Measurements from ENCODE around the gene ERBB4.

ERBB4 gene

GRCh38 chr2:211877061-211877460 lies 661.5 kb downstream of the ERBB4 start:
- Histone ChIP-seq H3K36me3 (ENCODE audit: control insufficient read depth in 2 of 2, insufficient read depth in 2 of 2, low read length in 2 of 2) (no peaks in the 10 kb centered on the region), H3K4me3 (ENCODE audit: low read length in 2 of 2) (no peak overlapping the region), H3K27me3 (ENCODE audit: control insufficient read depth in 2 of 2, insufficient read depth in 2 of 2, low read length in 2 of 2) (no peaks in the 10 kb centered on the region), H3K4me1 (ENCODE audit: control insufficient read depth in 2 of 2, insufficient read depth in 2 of 2, low read length in 2 of 2) (no peaks in the 10 kb centered on the region), H3K9me3 (ENCODE audit: control insufficient read depth in 2 of 2, low read length in 2 of 2) (no peaks in the 10 kb centered on the region), H3K27ac (ENCODE audit: low read depth in 2 of 2, low read length in 2 of 2) (no peak overlapping the region), H3K9ac (ENCODE audit: low read depth in 1 of 2, low read length in 2 of 2) (no peak overlapping the region)

GRCh38 chr2:211875488-211875887 lies 663.1 kb downstream of the ERBB4 start:
- H3K27ac ChIP-seq (ENCODE audit: low read depth in 2 of 2, low read length in 2 of 2) = no peak overlapping the region
- H3K9me3 ChIP-seq (ENCODE audit: control insufficient read depth in 2 of 2, low read length in 2 of 2) = no peaks in the 10 kb centered on the region
- H3K36me3 ChIP-seq (ENCODE audit: control insufficient read depth in 2 of 2, insufficient read depth in 2 of 2, low read length in 2 of 2) = no peaks in the 10 kb centered on the region
- no peak overlapping the region for H3K9ac ChIP-seq (ENCODE audit: low read depth in 1 of 2, low read length in 2 of 2)
- no peaks in the 10 kb centered on the region for H3K4me1 ChIP-seq (ENCODE audit: control insufficient read depth in 2 of 2, insufficient read depth in 2 of 2, low read length in 2 of 2)
- no peak overlapping the region for H3K4me3 ChIP-seq (ENCODE audit: low read length in 2 of 2)
- no peaks in the 10 kb centered on the region for H3K27me3 ChIP-seq (ENCODE audit: control insufficient read depth in 2 of 2, insufficient read depth in 2 of 2, low read length in 2 of 2)

- Histone ChIP-seq H3K4me3 (ENCODE audit: low read length in 2 of 2) (no peak overlapping the region), H3K4me1 (ENCODE audit: control insufficient read depth in 2 of 2, insufficient read depth in 2 of 2, low read length in 2 of 2) (no peaks in the 10 kb centered on the region), H3K9me3 (ENCODE audit: control insufficient read depth in 2 of 2, low read length in 2 of 2) (no peaks in the 10 kb centered on the region), H3K27me3 (ENCODE audit: control insufficient read depth in 2 of 2, insufficient read depth in 2 of 2, low read length in 2 of 2) (no peaks in the 10 kb centered on the region), H3K36me3 (ENCODE audit: control insufficient read depth in 2 of 2, insufficient read depth in 2 of 2, low read length in 2 of 2) (no peaks in the 10 kb centered on the region), H3K27ac (ENCODE audit: low read depth in 2 of 2, low read length in 2 of 2) (no peak overlapping the region), H3K9ac (ENCODE audit: low read depth in 1 of 2, low read length in 2 of 2) (no peak overlapping the region)
Observed at GRCh38 chr2:211868996-211869533, 669.5 kb downstream of the ERBB4 start.

GRCh38 chr2:211867845-211868451 lies 670.7 kb downstream of the ERBB4 start:
- no peaks in the 10 kb centered on the region for H3K36me3 ChIP-seq (ENCODE audit: control insufficient read depth in 2 of 2, insufficient read depth in 2 of 2, low read length in 2 of 2)
- no peaks in the 10 kb centered on the region for H3K4me1 ChIP-seq (ENCODE audit: control insufficient read depth in 2 of 2, insufficient read depth in 2 of 2, low read length in 2 of 2)
- H3K4me3 ChIP-seq (ENCODE audit: low read length in 2 of 2) = no peak overlapping the region
- H3K27me3 ChIP-seq (ENCODE audit: control insufficient read depth in 2 of 2, insufficient read depth in 2 of 2, low read length in 2 of 2) = no peaks in the 10 kb centered on the region
- no peak overlapping the region for H3K9ac ChIP-seq (ENCODE audit: low read depth in 1 of 2, low read length in 2 of 2)
- no peak overlapping the region for H3K27ac ChIP-seq (ENCODE audit: low read depth in 2 of 2, low read length in 2 of 2)
- H3K9me3 ChIP-seq (ENCODE audit: control insufficient read depth in 2 of 2, low read length in 2 of 2) = no peaks in the 10 kb centered on the region

- no peak overlapping the region for H3K27ac ChIP-seq (ENCODE audit: low read depth in 2 of 2, low read length in 2 of 2)
- H3K27me3 ChIP-seq (ENCODE audit: control insufficient read depth in 2 of 2, insufficient read depth in 2 of 2, low read length in 2 of 2) = no peaks in the 10 kb centered on the region
- H3K4me3 ChIP-seq (ENCODE audit: low read length in 2 of 2) = no peak overlapping the region
- no peaks in the 10 kb centered on the region for H3K4me1 ChIP-seq (ENCODE audit: control insufficient read depth in 2 of 2, insufficient read depth in 2 of 2, low read length in 2 of 2)
- no peaks in the 10 kb centered on the region for H3K9me3 ChIP-seq (ENCODE audit: control insufficient read depth in 2 of 2, low read length in 2 of 2)
- no peak overlapping the region for H3K9ac ChIP-seq (ENCODE audit: low read depth in 1 of 2, low read length in 2 of 2)
- H3K36me3 ChIP-seq (ENCODE audit: control insufficient read depth in 2 of 2, insufficient read depth in 2 of 2, low read length in 2 of 2) = no peaks in the 10 kb centered on the region
Observed at GRCh38 chr2:211864328-211864727, 674.3 kb downstream of the ERBB4 start.

GRCh38 chr2:211860224-211860623 lies 678.4 kb downstream of the ERBB4 start:
- Histone ChIP-seq H3K36me3 (ENCODE audit: control insufficient read depth in 2 of 2, insufficient read depth in 2 of 2, low read length in 2 of 2) (no peaks in the 10 kb centered on the region), H3K27ac (ENCODE audit: low read depth in 2 of 2, low read length in 2 of 2) (no peak overlapping the region), H3K9me3 (ENCODE audit: control insufficient read depth in 2 of 2, low read length in 2 of 2) (no peaks in the 10 kb centered on the region), H3K27me3 (ENCODE audit: control insufficient read depth in 2 of 2, insufficient read depth in 2 of 2, low read length in 2 of 2) (no peaks in the 10 kb centered on the region), H3K4me1 (ENCODE audit: control insufficient read depth in 2 of 2, insufficient read depth in 2 of 2, low read length in 2 of 2) (no peaks in the 10 kb centered on the region), H3K9ac (ENCODE audit: low read depth in 1 of 2, low read length in 2 of 2) (no peak overlapping the region), H3K4me3 (ENCODE audit: low read length in 2 of 2) (no peak overlapping the region)

GRCh38 chr2:211854832-211855231 lies 683.8 kb downstream of the ERBB4 start:
- H3K4me1 ChIP-seq (ENCODE audit: control insufficient read depth in 2 of 2, insufficient read depth in 2 of 2, low read length in 2 of 2) = no peaks in the 10 kb centered on the region

GRCh38 chr2:211846714-211847113 lies 691.9 kb downstream of the ERBB4 start:
- Histone ChIP-seq H3K27me3 (ENCODE audit: control insufficient read depth in 2 of 2, insufficient read depth in 2 of 2, low read length in 2 of 2) (no peaks in the 10 kb centered on the region), H3K9ac (ENCODE audit: low read depth in 1 of 2, low read length in 2 of 2) (no peak overlapping the region), H3K4me1 (ENCODE audit: control insufficient read depth in 2 of 2, insufficient read depth in 2 of 2, low read length in 2 of 2) (no peaks in the 10 kb centered on the region), H3K9me3 (ENCODE audit: control insufficient read depth in 2 of 2, low read length in 2 of 2) (no peaks in the 10 kb centered on the region), H3K4me3 (ENCODE audit: low read length in 2 of 2) (no peak overlapping the region), H3K36me3 (ENCODE audit: control insufficient read depth in 2 of 2, insufficient read depth in 2 of 2, low read length in 2 of 2) (no peaks in the 10 kb centered on the region), H3K27ac (ENCODE audit: low read depth in 2 of 2, low read length in 2 of 2) (no peak overlapping the region)

More at GRCh38 chr2:211854832-211855231, 683.8 kb downstream of the ERBB4 start:
- Histone ChIP-seq H3K9me3 (ENCODE audit: control insufficient read depth in 2 of 2, low read length in 2 of 2) (no peaks in the 10 kb centered on the region), H3K27ac (ENCODE audit: low read depth in 2 of 2, low read length in 2 of 2) (no peak overlapping the region), H3K4me3 (ENCODE audit: low read length in 2 of 2) (no peak overlapping the region), H3K36me3 (ENCODE audit: control insufficient read depth in 2 of 2, insufficient read depth in 2 of 2, low read length in 2 of 2) (no peaks in the 10 kb centered on the region), H3K27me3 (ENCODE audit: control insufficient read depth in 2 of 2, insufficient read depth in 2 of 2, low read length in 2 of 2) (no peaks in the 10 kb centered on the region), H3K9ac (ENCODE audit: low read depth in 1 of 2, low read length in 2 of 2) (no peak overlapping the region)

- H3K4me3 ChIP-seq (ENCODE audit: low read length in 2 of 2) = no peak overlapping the region
- H3K27ac ChIP-seq (ENCODE audit: low read depth in 2 of 2, low read length in 2 of 2) = no peak overlapping the region
- no peak overlapping the region for H3K9ac ChIP-seq (ENCODE audit: low read depth in 1 of 2, low read length in 2 of 2)
- no peaks in the 10 kb centered on the region for H3K27me3 ChIP-seq (ENCODE audit: control insufficient read depth in 2 of 2, insufficient read depth in 2 of 2, low read length in 2 of 2)
- no peaks in the 10 kb centered on the region for H3K4me1 ChIP-seq (ENCODE audit: control insufficient read depth in 2 of 2, insufficient read depth in 2 of 2, low read length in 2 of 2)
- no peaks in the 10 kb centered on the region for H3K36me3 ChIP-seq (ENCODE audit: control insufficient read depth in 2 of 2, insufficient read depth in 2 of 2, low read length in 2 of 2)
- no peaks in the 10 kb centered on the region for H3K9me3 ChIP-seq (ENCODE audit: control insufficient read depth in 2 of 2, low read length in 2 of 2)
Observed at GRCh38 chr2:211846036-211846400, 692.6 kb downstream of the ERBB4 start.

GRCh38 chr2:211845338-211846035 lies 693.1 kb downstream of the ERBB4 start:
- no peak overlapping the region for H3K4me3 ChIP-seq (ENCODE audit: low read length in 2 of 2)
- no peaks in the 10 kb centered on the region for H3K9me3 ChIP-seq (ENCODE audit: control insufficient read depth in 2 of 2, low read length in 2 of 2)
- no peaks in the 10 kb centered on the region for H3K4me1 ChIP-seq (ENCODE audit: control insufficient read depth in 2 of 2, insufficient read depth in 2 of 2, low read length in 2 of 2)
- no peak overlapping the region for H3K9ac ChIP-seq (ENCODE audit: low read depth in 1 of 2, low read length in 2 of 2)
- no peak overlapping the region for H3K27ac ChIP-seq (ENCODE audit: low read depth in 2 of 2, low read length in 2 of 2)
- H3K36me3 ChIP-seq (ENCODE audit: control insufficient read depth in 2 of 2, insufficient read depth in 2 of 2, low read length in 2 of 2) = no peaks in the 10 kb centered on the region
- H3K27me3 ChIP-seq (ENCODE audit: control insufficient read depth in 2 of 2, insufficient read depth in 2 of 2, low read length in 2 of 2) = no peaks in the 10 kb centered on the region

All from mucosa of rectum (tissue), 2 donors.